OCI-LY7 (cell line): ENCODE measurements around the gene PRKN. TPM values are rescaled to one million over a fixed set of nuclear protein-coding genes. Genes with fewer than 3 reads are reported as not detected.

ENCODE experiments used
- BruUV-seq: library from RNA; stranded (reverse); fragments of 400-500 nt; replicated peaks from 2 replicates; lab custom pipeline; 2021; lab: Mats Ljungman, UMichigan
- CTCF ChIA-PET: fragments of 300-600 bp; sonication (Branson Sonifier 250); formaldehyde crosslinking; loops from one replicate; lab custom pipeline; 2022; ENCODE audit warnings: antibody characterized with exemption; ENCODE audit not compliant: unreplicated experiment; lab: Charles Lee
- POLR2A ChIA-PET: fragments of 300-600 bp; sonication (Branson Sonifier 250); formaldehyde crosslinking; loops from one replicate; lab custom pipeline; 2022; ENCODE audit warnings: antibody characterized with exemption; lab: Charles Lee
- DNase-seq: peaks from one replicate; pipeline ENCODE4 v3.0.0-alpha.2; 2015; ENCODE audit warnings: low spot score
- H2AFZ ChIP-seq: fragments of 200-600 bp; sonication (generic), shearing (Covaris generic); 2 replicates; pipeline ENCODE4 v1.6.1; 2014; ENCODE audit warnings: mild to moderate bottlenecking, antibody characterized with exemption, low read length, moderate library complexity
- H3K27ac ChIP-seq: fragments of 200-600 bp; sonication (generic); 2 replicates; pipeline ENCODE4 v1.5.1; 2014; ENCODE audit warnings: mixed run types, low read depth, mild to moderate bottlenecking, moderate library complexity, low read length, inconsistent platforms; ENCODE audit not compliant: poor library complexity, severe bottlenecking
- H3K36me3 ChIP-seq: fragments of 200-600 bp; sonication (generic); 2 replicates; pipeline ENCODE4 v1.6.1; 2014; ENCODE audit warnings: mild to moderate bottlenecking, antibody characterized with exemption, low read length, moderate library complexity, mixed read lengths; ENCODE audit not compliant: insufficient read depth
- H3K4me1 ChIP-seq: fragments of 200-600 bp; sonication (generic); 2 replicates; pipeline ENCODE4 v1.5.1; 2014; ENCODE audit warnings: mild to moderate bottlenecking, low read length; ENCODE audit not compliant: insufficient read depth, poor library complexity, severe bottlenecking
- H3K4me2 ChIP-seq: fragments of 200-600 bp; sonication (generic); 2 replicates; pipeline ENCODE4 v1.6.1; 2014; ENCODE audit warnings: mild to moderate bottlenecking, low read length
- H3K4me3 ChIP-seq: fragments of 200-600 bp; sonication (generic); 2 replicates; pipeline ENCODE4 v1.5.1; 2014; ENCODE audit warnings: mild to moderate bottlenecking, low read depth, low read length; ENCODE audit not compliant: poor library complexity, severe bottlenecking
- H3K79me2 ChIP-seq: fragments of 200-600 bp; sonication (generic); 2 replicates; pipeline ENCODE4 v1.6.1; 2016; ENCODE audit warnings: low read depth, mild to moderate bottlenecking, low read length, moderate library complexity, mixed read lengths; ENCODE audit not compliant: insufficient read depth
- H3K9me2 ChIP-seq: fragments of 200-600 bp; sonication (generic); 2 replicates; pipeline ENCODE4 v1.6.1; 2016; ENCODE audit warnings: mild to moderate bottlenecking, low read length, mixed read lengths; ENCODE audit not compliant: insufficient read depth
- H3K9me3 ChIP-seq: fragments of 200-600 bp; sonication (generic); 2 replicates; pipeline ENCODE4 v1.6.1; 2014; ENCODE audit warnings: mild to moderate bottlenecking, mixed run types, low read length, mixed read lengths
- H4K20me1 ChIP-seq: fragments of 200-600 bp; sonication (generic); 2 replicates; pipeline ENCODE4 v1.6.1; 2014; ENCODE audit warnings: mild to moderate bottlenecking, antibody characterized with exemption, low read length, moderate library complexity, mixed read lengths; ENCODE audit not compliant: insufficient read depth
- EZH2phosphoT487 ChIP-seq: fragments of 200-600 bp; sonication (generic); IDR thresholded peaks from 2 replicates; pipeline ENCODE4 v1.6.1; 2018; ENCODE audit warnings: low read depth, borderline replicate concordance, mild to moderate bottlenecking, mixed run types, antibody characterized with exemption, low read length, moderate library complexity, mixed read lengths
- intact Hi-C: fragments of 100-400 bp; cut with micrococcal nuclease; formaldehyde crosslinking; loops from one replicate; pipeline ENCODE4 v1.10.0; 2022; ENCODE audit not compliant: unreplicated experiment
- total RNA-seq, 2 experiments: library from RNA; depleted of rRNA in 1 of 2; stranded (reverse); fragments of >200 nt in 1 of 2; shearing (Covaris generic) in 1 of 2; gene quantifications; 2 replicates each; pipeline ENCODE4 v1.2.3, GENCODE V29; 2014 to 2022
- TF ChIP-seq, protein P1 (sequence below): fragments of 200-600 bp; sonication (generic); conservative IDR thresholded peaks from 2 replicates; pipeline ENCODE4 v1.5.1; 2014; ENCODE audit warnings: mild to moderate bottlenecking, antibody characterized with exemption, low read length, moderate library complexity, mixed read lengths

The PRKN gene
- total RNA-seq, 2 experiments from 2014 or later, result 1.3 to 2.0 TPM

GRCh38 chr6:162301128-162301527 is 426.4 kb downstream of the PRKN start:
- Histone ChIP-seq H4K20me1 (no peaks in the 10 kb centered on the region), H3K79me2 (no peaks in the 10 kb centered on the region), H3K9me2 (no peaks in the 10 kb centered on the region), H3K27ac (no peak overlapping the region), H3K9me3 (no peaks in the 10 kb centered on the region), H3K4me2 (no peak overlapping the region), H2AFZ (no peak overlapping the region), H3K4me1 (no peaks in the 10 kb centered on the region), H3K36me3 (no peaks in the 10 kb centered on the region), H3K4me3 (no peak overlapping the region)
- POLR2A ChIA-PET, result no interaction called here
- no peak for TF ChIP-seq EZH2phosphoT487
- TF ChIP-seq, protein P1, sequence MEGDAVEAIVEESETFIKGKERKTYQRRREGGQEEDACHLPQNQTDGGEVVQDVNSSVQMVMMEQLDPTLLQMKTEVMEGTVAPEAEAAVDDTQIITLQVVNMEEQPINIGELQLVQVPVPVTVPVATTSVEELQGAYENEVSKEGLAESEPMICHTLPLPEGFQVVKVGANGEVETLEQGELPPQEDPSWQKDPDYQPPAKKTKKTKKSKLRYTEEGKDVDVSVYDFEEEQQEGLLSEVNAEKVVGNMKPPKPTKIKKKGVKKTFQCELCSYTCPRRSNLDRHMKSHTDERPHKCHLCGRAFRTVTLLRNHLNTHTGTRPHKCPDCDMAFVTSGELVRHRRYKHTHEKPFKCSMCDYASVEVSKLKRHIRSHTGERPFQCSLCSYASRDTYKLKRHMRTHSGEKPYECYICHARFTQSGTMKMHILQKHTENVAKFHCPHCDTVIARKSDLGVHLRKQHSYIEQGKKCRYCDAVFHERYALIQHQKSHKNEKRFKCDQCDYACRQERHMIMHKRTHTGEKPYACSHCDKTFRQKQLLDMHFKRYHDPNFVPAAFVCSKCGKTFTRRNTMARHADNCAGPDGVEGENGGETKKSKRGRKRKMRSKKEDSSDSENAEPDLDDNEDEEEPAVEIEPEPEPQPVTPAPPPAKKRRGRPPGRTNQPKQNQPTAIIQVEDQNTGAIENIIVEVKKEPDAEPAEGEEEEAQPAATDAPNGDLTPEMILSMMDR, result no peak
- intact Hi-C loops, result no loop called here
- BruUV-seq, result no TSS peak
- CTCF ChIA-PET, result no interaction called here
- DNase-seq, result no peak

DNA sequence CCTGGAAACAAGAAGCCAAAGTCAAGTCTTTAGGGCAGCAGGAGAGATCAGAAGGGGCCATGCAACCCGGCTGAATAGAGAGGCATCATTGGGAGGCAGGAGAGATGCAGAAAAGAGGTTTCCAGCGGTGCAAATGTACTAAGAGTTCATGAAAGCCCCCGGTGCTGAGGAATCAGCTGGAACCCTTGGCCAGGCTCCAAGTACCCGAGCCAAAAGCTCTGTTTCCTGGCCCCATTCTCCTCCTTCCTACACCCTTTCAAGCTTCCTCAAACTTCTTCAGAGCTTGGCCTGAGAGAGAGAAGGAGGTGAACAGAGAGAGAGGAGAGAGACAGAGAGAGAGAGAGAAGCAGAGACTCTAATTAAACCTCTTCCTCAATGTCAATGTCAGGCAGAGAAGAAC is 433.5 kb downstream of the PRKN start:
- ChIA-PET POLR2A (no interaction called here), CTCF (no interaction called here)
- H3K9me2 ChIP-seq, result no peaks in the 10 kb centered on the region
- BruUV-seq, result no TSS peak
- no peak overlapping the region for H3K4me2 ChIP-seq
- H3K4me1 ChIP-seq, result no peaks in the 10 kb centered on the region
- H3K9me3 ChIP-seq, result no peaks in the 10 kb centered on the region
- no peaks in the 10 kb centered on the region for H4K20me1 ChIP-seq
- no peaks in the 10 kb centered on the region for H3K79me2 ChIP-seq
- TF ChIP-seq, protein P1, result no peak
- TF ChIP-seq EZH2phosphoT487, result no peak
- H2AFZ ChIP-seq, result no peak overlapping the region
- no peak overlapping the region for H3K4me3 ChIP-seq
- intact Hi-C loops, result no loop called here
- H3K27ac ChIP-seq, result no peak overlapping the region
- H3K36me3 ChIP-seq, result no peaks in the 10 kb centered on the region
- DNase-seq, result no peak

DNA sequence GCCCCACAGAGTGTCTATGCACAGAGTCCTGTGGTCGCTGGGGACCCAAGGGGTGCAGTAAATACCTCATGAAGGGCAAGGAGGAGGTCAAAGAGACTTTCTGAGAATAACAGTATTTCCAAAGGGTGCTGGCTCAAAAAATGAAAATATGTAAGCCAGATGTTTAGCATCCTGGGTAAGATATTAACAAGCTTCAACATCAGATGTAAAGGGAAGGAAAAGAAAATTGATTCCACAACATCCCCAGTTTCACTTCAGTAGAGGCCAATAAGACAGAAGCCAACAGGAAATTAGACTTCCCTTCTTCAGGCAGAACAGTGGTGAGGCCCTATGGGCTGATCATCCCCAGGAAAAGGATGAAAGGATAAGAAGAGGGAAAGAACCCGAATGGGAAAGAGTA is 434.7 kb downstream of the PRKN start:
- Histone ChIP-seq H3K27ac (no peak overlapping the region), H3K4me3 (no peak overlapping the region), H4K20me1 (no peaks in the 10 kb centered on the region), H3K9me2 (no peaks in the 10 kb centered on the region), H2AFZ (no peak overlapping the region), H3K4me2 (no peak overlapping the region), H3K79me2 (no peaks in the 10 kb centered on the region), H3K9me3 (no peaks in the 10 kb centered on the region), H3K36me3 (no peaks in the 10 kb centered on the region), H3K4me1 (no peaks in the 10 kb centered on the region)
- BruUV-seq, result no TSS peak
- no peak for DNase-seq
- intact Hi-C loops, result no loop called here
- TF ChIP-seq, protein P1, result no peak
- ChIA-PET CTCF (no interaction called here), POLR2A (interaction anchor here (0.6 kb wide), 1 partner anchor 372 kb away, joined by 4 read pairs; no protein-coding TSS in a partner anchor)
